NCI-H748 (cell line): ENCODE measurements around the gene ID2.
"Not testable (repeated sequence)": the region's sequence is repeated elsewhere in the genome, so short reads cannot be mapped to it uniquely, and the experiment has no call there.

ENCODE experiments used
- DNase-seq: peaks from one replicate; lab custom pipeline; 2025; ENCODE audit not compliant: unreplicated experiment; lab: John Stamatoyannopoulos, UW

Gene ID2

DNA sequence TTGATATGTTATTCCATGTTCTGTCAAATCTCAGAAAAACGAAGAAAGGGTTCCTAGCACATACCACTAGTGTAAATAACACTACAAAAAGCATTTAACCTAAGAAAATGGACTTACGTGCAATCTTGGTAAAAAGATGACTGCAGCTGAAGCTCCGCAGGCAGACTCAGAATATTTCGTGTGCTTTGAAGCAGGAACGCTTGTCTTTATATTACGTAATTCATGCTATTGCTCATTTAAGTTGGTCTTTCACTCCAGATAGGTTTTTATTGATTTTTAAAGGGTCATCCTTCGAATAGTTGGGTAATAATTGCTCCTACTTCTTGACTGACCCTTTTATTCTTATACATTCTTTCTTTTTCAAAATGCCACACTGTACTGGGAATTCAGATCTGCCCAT, 44.0 kb downstream of the ID2 start:
- DNase-seq: no peak

DNA sequence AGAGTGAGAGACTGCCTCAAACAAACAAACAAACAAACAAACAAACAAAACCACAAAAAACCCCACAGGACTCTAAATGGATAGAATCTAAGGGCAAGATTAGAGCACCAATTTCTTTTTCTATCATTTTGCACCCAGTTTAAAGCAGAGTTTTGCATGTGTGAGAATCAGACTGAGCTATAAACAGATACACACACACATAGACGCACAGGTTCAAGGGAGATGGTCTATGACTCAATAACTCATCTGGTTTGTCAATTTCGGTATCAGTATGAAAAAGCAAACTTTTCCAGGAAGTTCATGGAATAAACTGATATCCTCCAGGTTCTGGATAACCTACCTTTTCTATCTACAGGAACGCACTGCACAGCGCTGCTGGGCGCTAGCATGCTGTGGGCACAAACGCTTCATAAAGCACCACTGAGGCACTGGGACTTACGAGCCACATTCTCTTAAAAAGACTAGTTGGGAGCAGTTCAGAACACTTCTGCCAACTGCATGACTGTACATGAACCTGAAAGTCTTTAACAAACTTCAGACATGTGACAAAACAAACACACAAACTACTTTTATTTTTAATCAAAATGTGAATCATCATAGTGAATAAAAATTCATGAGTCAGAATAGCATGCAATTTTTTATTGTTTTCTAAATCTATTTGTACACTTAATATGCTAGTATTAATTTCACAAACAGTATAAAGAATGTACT, 46.6 kb downstream of the ID2 start:
- DNase-seq: no peak

GRCh38 chr2:8729101-8729500, 47.2 kb downstream of the ID2 start:
- DNase-seq: not testable (repeated sequence)

- no peak for DNase-seq
Measured at GRCh38 chr2:8729939-8730338, 48.1 kb downstream of the ID2 start.

DNA sequence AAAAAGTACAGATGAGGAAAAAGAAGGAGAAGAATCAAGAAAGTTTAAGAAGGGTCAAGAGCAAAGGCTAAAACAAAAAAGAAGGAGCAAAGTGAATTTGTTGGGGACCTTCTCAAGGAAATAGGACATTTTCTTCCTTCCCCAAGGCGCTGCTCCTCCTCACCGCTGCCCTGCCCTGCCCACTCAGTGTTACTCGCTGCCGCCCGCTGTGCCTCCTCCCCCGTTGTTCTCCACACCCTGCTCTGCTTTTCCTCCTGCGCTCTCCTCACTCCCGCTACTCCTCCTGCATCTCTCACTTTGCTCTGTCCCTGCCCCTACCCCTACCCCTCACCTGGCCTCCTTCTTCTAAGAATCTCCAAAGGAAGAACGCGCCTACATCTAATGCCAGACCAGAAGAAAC, 50.7 kb downstream of the ID2 start:
- DNase-seq: no peak
